ENCODE measurements around the gene EXT2.

Gene EXT2

DNA sequence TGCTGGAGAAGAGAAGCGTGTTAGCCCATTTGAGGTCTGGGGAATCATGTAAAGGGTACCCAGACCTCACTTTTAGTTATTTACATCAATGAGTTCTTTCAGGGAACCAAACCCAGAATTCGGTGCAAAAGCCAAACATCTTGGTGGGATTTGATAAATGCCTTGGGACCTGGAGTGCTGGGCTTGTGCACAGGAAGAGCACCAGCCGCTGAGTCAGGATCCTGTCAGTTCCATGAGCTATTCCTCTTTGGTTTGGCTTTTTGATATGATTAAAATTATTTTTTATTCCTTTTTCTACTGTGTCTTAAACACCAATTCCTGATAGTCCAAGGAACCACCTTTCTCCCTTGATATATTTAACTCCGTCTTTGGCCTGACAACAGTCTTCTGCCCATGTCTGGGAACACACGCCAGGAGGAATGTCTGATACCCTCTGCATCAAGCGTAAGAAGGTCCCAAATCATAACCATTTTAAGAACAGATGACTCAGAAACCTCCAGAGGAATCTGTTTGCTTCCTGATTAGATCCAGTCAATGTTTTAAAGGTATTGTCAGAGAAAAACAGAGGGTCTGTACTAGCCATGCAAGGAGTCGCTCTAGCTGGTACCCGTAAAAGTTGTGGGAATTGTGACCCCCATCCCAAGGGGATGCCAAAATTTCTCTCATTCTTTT is 149.3 kb downstream of the EXT2 start:
- no peaks in the 10 kb centered on the region for H3K27me3 Mint-ChIP-seq (ENCODE audit: low read depth)
- peaks cover 74% of the 10 kb centered on the region for H3K4me1 Mint-ChIP-seq
- peaks cover 46% of the 10 kb centered on the region for H3K36me3 Mint-ChIP-seq (ENCODE audit: low read depth)
- peak overlapping the region; percentile 87 to 92 (median 88) for H3K27ac Mint-ChIP-seq
- no peaks in the 10 kb centered on the region for H3K9me3 Mint-ChIP-seq
- TF ChIP-seq, protein P1, sequence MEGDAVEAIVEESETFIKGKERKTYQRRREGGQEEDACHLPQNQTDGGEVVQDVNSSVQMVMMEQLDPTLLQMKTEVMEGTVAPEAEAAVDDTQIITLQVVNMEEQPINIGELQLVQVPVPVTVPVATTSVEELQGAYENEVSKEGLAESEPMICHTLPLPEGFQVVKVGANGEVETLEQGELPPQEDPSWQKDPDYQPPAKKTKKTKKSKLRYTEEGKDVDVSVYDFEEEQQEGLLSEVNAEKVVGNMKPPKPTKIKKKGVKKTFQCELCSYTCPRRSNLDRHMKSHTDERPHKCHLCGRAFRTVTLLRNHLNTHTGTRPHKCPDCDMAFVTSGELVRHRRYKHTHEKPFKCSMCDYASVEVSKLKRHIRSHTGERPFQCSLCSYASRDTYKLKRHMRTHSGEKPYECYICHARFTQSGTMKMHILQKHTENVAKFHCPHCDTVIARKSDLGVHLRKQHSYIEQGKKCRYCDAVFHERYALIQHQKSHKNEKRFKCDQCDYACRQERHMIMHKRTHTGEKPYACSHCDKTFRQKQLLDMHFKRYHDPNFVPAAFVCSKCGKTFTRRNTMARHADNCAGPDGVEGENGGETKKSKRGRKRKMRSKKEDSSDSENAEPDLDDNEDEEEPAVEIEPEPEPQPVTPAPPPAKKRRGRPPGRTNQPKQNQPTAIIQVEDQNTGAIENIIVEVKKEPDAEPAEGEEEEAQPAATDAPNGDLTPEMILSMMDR (IDR thresholded peaks at IDR 0.05; ENCODE audit: unreplicated experiment in 3 of 3) = no peak
- H3K4me3 Mint-ChIP-seq = peak overlapping the region in 1 of 3 experiments; percentile 32

DNA sequence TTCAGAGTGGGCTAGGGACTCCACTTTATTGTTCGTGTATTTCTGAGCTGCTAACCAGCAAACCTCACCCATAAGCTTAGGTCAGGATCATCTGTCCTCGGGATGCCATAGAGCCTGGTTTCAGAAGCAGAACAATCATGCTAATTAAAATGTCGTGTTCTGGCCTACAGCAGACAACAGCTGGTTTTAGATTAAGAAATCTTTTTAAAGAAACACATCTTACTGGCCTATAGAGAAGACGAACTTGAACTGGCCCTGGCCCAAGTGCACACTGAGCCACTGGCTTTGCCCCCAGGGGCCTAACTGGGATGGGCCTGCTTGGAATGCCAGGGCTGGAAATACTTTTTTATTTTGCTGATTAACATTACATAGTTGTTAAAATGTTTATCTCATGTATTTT is 151.2 kb downstream of the EXT2 start:
- Mint-ChIP-seq H3K9me3 (peaks cover 5% of the 10 kb centered on the region), H3K36me3 (ENCODE audit: low read depth) (peaks cover 55% of the 10 kb centered on the region), H3K27ac (peak overlapping the region; percentile 28 to 77 (median 72)), H3K4me1 (peaks cover 63% of the 10 kb centered on the region), H3K4me3 (peak overlapping the region in 1 of 3 experiments; percentile 20), H3K27me3 (ENCODE audit: low read depth) (no peaks in the 10 kb centered on the region)
- TF ChIP-seq, protein P1 (IDR thresholded peaks at IDR 0.05; ENCODE audit: unreplicated experiment in 3 of 3) = no peak

DNA sequence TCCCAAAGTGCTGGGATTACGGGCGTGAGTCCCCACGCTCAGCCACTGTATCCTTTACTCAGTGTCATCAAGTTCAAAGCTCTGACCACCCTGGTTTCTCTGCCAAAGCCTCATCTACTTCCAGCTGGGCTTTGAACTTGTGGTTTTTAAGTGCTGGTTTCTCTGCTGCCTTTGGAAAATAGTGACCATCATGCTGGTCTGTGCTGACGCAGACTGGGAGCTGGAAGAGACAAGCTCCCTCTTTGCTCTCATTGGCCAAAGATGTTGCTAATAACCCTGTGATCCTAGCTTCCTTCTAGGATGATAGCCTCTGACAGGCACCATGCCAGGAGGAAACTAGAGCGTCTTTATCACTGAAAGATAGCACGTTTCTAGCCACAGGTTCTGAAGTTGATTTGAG is 152.0 kb downstream of the EXT2 start:
- Mint-ChIP-seq H3K27ac (peak overlapping the region in 1 of 3 experiments; percentile 55), H3K36me3 (ENCODE audit: low read depth) (peaks cover 56% of the 10 kb centered on the region), H3K4me3 (no peak overlapping the region), H3K27me3 (ENCODE audit: low read depth) (no peaks in the 10 kb centered on the region), H3K4me1 (peaks cover 55% of the 10 kb centered on the region), H3K9me3 (peaks cover 13% of the 10 kb centered on the region)
- TF ChIP-seq, protein P1 (IDR thresholded peaks at IDR 0.05; ENCODE audit: unreplicated experiment in 3 of 3) = no peak

DNA sequence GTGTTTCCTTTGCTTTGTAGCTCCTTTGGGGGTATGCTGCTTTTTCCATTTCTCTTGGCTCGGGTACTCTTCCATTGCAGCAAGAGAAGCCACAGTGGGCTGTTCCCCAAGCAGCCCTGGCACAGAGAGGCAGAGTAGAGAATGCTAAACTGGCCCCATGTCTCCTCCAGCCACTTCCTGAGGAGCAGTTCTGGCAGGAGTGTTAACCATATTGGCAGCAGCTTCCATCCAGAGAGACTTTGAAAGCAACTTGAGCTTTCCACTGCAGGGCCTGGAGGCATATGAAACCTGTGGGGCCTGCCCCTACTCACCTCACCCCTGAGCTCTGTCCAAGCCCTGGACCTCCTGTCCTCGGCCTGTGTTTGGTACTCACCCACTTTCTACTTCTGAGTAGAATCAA is 152.6 kb downstream of the EXT2 start:
- peaks cover 62% of the 10 kb centered on the region for H3K36me3 Mint-ChIP-seq (ENCODE audit: low read depth)
- peaks cover 19% of the 10 kb centered on the region for H3K9me3 Mint-ChIP-seq
- H3K27me3 Mint-ChIP-seq (ENCODE audit: low read depth) = no peaks in the 10 kb centered on the region

DNA sequence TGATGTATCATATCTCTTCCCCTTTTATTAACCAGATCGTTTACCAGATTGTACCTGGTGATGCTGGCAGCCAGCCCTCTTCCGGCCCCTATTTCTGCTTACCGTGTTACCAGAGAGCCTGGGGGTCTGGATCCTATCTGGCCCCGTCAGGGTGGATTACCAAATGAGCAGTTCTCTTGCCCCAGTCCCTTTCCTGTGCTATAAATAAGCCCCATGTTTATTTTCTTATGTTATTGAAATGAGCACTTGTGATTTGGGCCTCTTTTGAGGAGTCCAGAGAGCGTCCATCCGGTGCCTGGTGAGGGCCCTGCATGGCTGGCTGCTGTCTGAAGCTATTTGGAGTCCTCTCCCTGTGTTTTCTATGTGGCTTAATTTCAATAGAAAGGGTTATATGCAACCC is 154.9 kb downstream of the EXT2 start:
- Mint-ChIP-seq H3K9me3 (peaks cover 32% of the 10 kb centered on the region), H3K36me3 (ENCODE audit: low read depth) (peaks cover 64% of the 10 kb centered on the region), H3K27ac (no peak overlapping the region), H3K4me3 (no peak overlapping the region), H3K4me1 (peaks cover 27% of the 10 kb centered on the region), H3K27me3 (ENCODE audit: low read depth) (no peaks in the 10 kb centered on the region)
- TF ChIP-seq, protein P1 (IDR thresholded peaks at IDR 0.05; ENCODE audit: unreplicated experiment in 3 of 3) = no peak

More for the DNA sequence above, 152.6 kb downstream of the EXT2 start:
- H3K4me3 Mint-ChIP-seq = no peak overlapping the region
- TF ChIP-seq, protein P1 (IDR thresholded peaks at IDR 0.05; ENCODE audit: unreplicated experiment in 3 of 3) = no peak
- peaks cover 49% of the 10 kb centered on the region for H3K4me1 Mint-ChIP-seq
- H3K27ac Mint-ChIP-seq = peak overlapping the region in 1 of 3 experiments; percentile 55

Data from nephron (organoid).